Loucy (cell line): Measurements from ENCODE around the gene MON2.

Source experiments
- H2AFZ ChIP-seq: fragments of 200-600 bp; sonication (generic); 2 replicates; pipeline ENCODE4 v1.6.0; 2016; ENCODE audit warnings: antibody characterized with exemption, mild to moderate bottlenecking, low read length, moderate library complexity
- H3F3A ChIP-seq: fragments of 200-600 bp; 2 replicates; pipeline ENCODE4 v1.6.0; 2016; ENCODE audit warnings: antibody characterized with exemption, low read depth, mild to moderate bottlenecking
- H3K27me3 ChIP-seq: fragments of 200-600 bp; sonication (generic); 2 replicates; pipeline ENCODE4 v1.6.1; 2014; ENCODE audit warnings: low read length, mild to moderate bottlenecking; ENCODE audit not compliant: insufficient read depth, poor library complexity, severe bottlenecking
- H3K36me3 ChIP-seq: fragments of 200-600 bp; sonication (generic); 2 replicates; pipeline ENCODE4 v1.6.1; 2016; ENCODE audit warnings: low read length; ENCODE audit not compliant: insufficient read depth
- H3K4me1 ChIP-seq: fragments of 200-600 bp; sonication (generic); 2 replicates; pipeline ENCODE4 v1.5.1; 2014; ENCODE audit warnings: low read length, mild to moderate bottlenecking; ENCODE audit not compliant: insufficient read depth, poor library complexity, severe bottlenecking
- H3K4me2 ChIP-seq: fragments of 200-600 bp; sonication (generic); 2 replicates; pipeline ENCODE4 v1.6.0; 2014; ENCODE audit warnings: antibody characterized with exemption, low read length, low read depth, mild to moderate bottlenecking; ENCODE audit not compliant: poor library complexity, severe bottlenecking
- H3K4me3 ChIP-seq: fragments of 200-600 bp; sonication (generic); 2 replicates; pipeline ENCODE4 v1.5.1; 2014; ENCODE audit warnings: low read length, mild to moderate bottlenecking, mixed read lengths; ENCODE audit not compliant: poor library complexity, severe bottlenecking
- H3K79me2 ChIP-seq: fragments of 200-600 bp; sonication (generic); 2 replicates; pipeline ENCODE4 v1.6.1; 2014; ENCODE audit warnings: low read length; ENCODE audit not compliant: insufficient read depth
- H3K9ac ChIP-seq: fragments of 200-600 bp; sonication (generic); 2 replicates; pipeline ENCODE4 v1.6.0; 2014; ENCODE audit warnings: mild to moderate bottlenecking, low read depth, low read length, moderate library complexity; ENCODE audit not compliant: poor library complexity, severe bottlenecking
- H3K9me2 ChIP-seq: fragments of 200-600 bp; sonication (generic); replicated peaks from 2 replicates; pipeline ENCODE4 v1.6.1; 2016; ENCODE audit warnings: low read depth, low read length, mixed read lengths
- H3K9me3 ChIP-seq: fragments of 200-600 bp; sonication (generic); 2 replicates; pipeline ENCODE4 v1.6.1; 2014; ENCODE audit warnings: mild to moderate bottlenecking, antibody characterized with exemption, low read length, low read depth; ENCODE audit not compliant: insufficient read depth
- H4K20me1 ChIP-seq: fragments of 200-600 bp; sonication (generic); 2 replicates; pipeline ENCODE4 v1.6.0; 2014; ENCODE audit warnings: antibody characterized with exemption, low read length, mild to moderate bottlenecking; ENCODE audit not compliant: insufficient read depth, poor library complexity, severe bottlenecking
- CTCF ChIP-seq: fragments of 200-600 bp; sonication (generic); conservative IDR thresholded peaks from 2 replicates; pipeline ENCODE4 v1.5.1; 2014; ENCODE audit warnings: mild to moderate bottlenecking, antibody characterized with exemption, low read length
- EZH2phosphoT487 ChIP-seq: fragments of 200-600 bp; IDR thresholded peaks from 2 replicates; pipeline ENCODE4 v1.6.1; 2018; ENCODE audit warnings: antibody characterized with exemption, mild to moderate bottlenecking, moderate library complexity, borderline replicate concordance

Gene MON2

GRCh38 chr12:62586850-62587249 lies 120.2 kb downstream of the MON2 start:
- TF ChIP-seq EZH2phosphoT487 (no peak), CTCF (no peak)
- peaks cover 14% of the 10 kb centered on the region; the same call in 1 of the 2 replicates for H3K36me3 ChIP-seq
- H3K79me2 ChIP-seq, result no peaks in the 10 kb centered on the region
- no peaks in the 10 kb centered on the region for H3K9me2 ChIP-seq
- no peaks in the 10 kb centered on the region for H3F3A ChIP-seq
- H3K4me2 ChIP-seq, result no peak overlapping the region
- H3K27me3 ChIP-seq, result no peaks in the 10 kb centered on the region
- H2AFZ ChIP-seq, result no peak overlapping the region
- peaks cover 9% of the 10 kb centered on the region for H3K4me1 ChIP-seq
- H3K9me3 ChIP-seq, result no peaks in the 10 kb centered on the region
- no peak overlapping the region for H3K9ac ChIP-seq
- no peak overlapping the region for H3K4me3 ChIP-seq
- H4K20me1 ChIP-seq, result no peaks in the 10 kb centered on the region

DNA sequence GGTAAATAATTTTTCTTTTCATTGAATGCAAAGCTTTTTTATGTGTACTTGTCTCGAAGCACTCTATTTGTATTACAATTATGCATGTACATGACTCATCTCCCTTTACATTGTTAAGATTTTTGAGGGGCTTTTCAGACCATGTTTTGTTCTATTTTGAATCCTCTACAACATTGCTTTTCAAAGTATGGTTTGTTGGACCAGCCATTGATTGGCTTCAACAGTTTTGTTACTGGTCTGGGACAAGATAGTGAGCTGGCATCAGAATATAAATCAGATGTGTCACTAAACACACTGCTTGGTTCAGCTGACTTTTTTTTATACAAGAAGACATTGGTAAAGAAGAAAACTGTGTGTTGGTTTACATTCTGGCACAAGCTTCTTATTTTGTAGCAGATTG lies 122.3 kb downstream of the MON2 start:
- Histone ChIP-seq H3K9me3 (no peaks in the 10 kb centered on the region), H3K36me3 (peaks cover 18% of the 10 kb centered on the region; the same call in 1 of the 2 replicates), H3F3A (no peaks in the 10 kb centered on the region), H4K20me1 (no peaks in the 10 kb centered on the region), H3K4me2 (no peak overlapping the region), H3K9ac (no peak overlapping the region), H3K27me3 (no peaks in the 10 kb centered on the region), H3K4me1 (no peaks in the 10 kb centered on the region), H3K79me2 (no peaks in the 10 kb centered on the region), H3K9me2 (no peaks in the 10 kb centered on the region), H3K4me3 (no peak overlapping the region), H2AFZ (no peak overlapping the region)
- TF ChIP-seq CTCF, result no peak
- no peak for TF ChIP-seq EZH2phosphoT487

DNA sequence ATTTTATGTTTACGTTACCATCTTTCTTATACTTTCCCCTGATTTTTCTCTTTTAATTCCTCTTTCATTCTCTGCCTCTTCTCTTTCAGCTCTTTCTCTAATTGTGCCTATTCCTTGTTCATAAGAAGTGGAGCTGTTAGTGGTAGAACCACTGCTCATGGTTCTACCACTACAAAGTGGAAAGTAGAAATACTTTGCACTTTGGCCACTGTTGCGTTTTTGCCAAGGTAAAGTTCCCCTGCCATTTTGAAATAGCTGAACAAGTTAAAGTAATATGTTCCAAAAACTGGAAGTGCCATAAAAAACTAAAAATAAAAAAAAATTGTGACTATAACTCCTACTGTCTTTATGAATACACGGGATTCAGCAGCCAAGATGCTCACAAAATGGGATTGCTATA lies 130.6 kb downstream of the MON2 start:
- TF ChIP-seq CTCF, result no peak
- TF ChIP-seq EZH2phosphoT487, result no peak
- no peaks in the 10 kb centered on the region for H3K9me3 ChIP-seq
- H2AFZ ChIP-seq, result no peak overlapping the region
- no peaks in the 10 kb centered on the region for H4K20me1 ChIP-seq
- H3K36me3 ChIP-seq, result peaks cover 4% of the 10 kb centered on the region; the same call in 1 of the 2 replicates
- H3K4me2 ChIP-seq, result no peak overlapping the region
- peaks cover 3% of the 10 kb centered on the region; the same call in 1 of the 2 replicates for H3F3A ChIP-seq
- no peaks in the 10 kb centered on the region for H3K27me3 ChIP-seq
- no peak overlapping the region for H3K4me3 ChIP-seq
- no peak overlapping the region for H3K9ac ChIP-seq
- no peaks in the 10 kb centered on the region for H3K9me2 ChIP-seq
- no peaks in the 10 kb centered on the region for H3K79me2 ChIP-seq
- H3K4me1 ChIP-seq, result peaks cover 38% of the 10 kb centered on the region
